Measurements from ENCODE around the gene IL3. TPM values are rescaled to one million over a fixed set of nuclear protein-coding genes. Genes with fewer than 3 reads are reported as not detected.
A peak's percentile ranks its signal among the peaks of the same experiment; 100 is the strongest.

IL3 gene
- total and polyA plus RNA-seq, 2 of the 4 experiments (the other 2 are of a cell fraction) = not detected

GRCh38 chr5:132100672-132101261 is 40.3 kb downstream of the IL3 start:
- H2AFZ ChIP-seq (replicated peaks; ENCODE audit: low read length, poor library complexity) = no peak overlapping the region
- H3K4me1 ChIP-seq (ENCODE audit: control insufficient read depth, insufficient read depth, low read length) = peaks cover 28% of the 10 kb centered on the region
- intact Hi-C loops (cut with micrococcal nuclease) (no loop called here), in situ Hi-C loops (cut with MboI; ENCODE audit: low sequenced_read_pairs) (no loop called here), dilution Hi-C loops (cut with HindIII; ENCODE audit: low sequenced_read_pairs, unreplicated experiment) (no loop called here)
- H2AK5ac ChIP-seq (ENCODE audit: low read depth, low read length) = 0 out of 2 replicates have a peak overlapping the region, but pooled peaks have one; percentile 11
- no peak overlapping the region for H4K5ac ChIP-seq (ENCODE audit: low read depth, low read length)
- no peak overlapping the region for H3K14ac ChIP-seq (replicated peaks; ENCODE audit: low read depth, low read length)
- peaks cover 41% of the 10 kb centered on the region for H3K9me1 ChIP-seq (ENCODE audit: insufficient read depth, low read length)
- no peak overlapping the region for H3K18ac ChIP-seq (ENCODE audit: low read depth, low read length)
- CTCF ChIA-PET = no interaction called here
- H3K4me3 ChIP-seq (ENCODE audit: insufficient read depth, low read depth, low read length) = no peak overlapping the region
- POLR2A ChIA-PET (ENCODE audit: unreplicated experiment) = no interaction called here
- H2BK5ac ChIP-seq (ENCODE audit: low read depth, low read length, poor library complexity, severe bottlenecking) = no peak overlapping the region
- BruUV-seq (replicated peaks) = no TSS peak
- H2BK120ac ChIP-seq (ENCODE audit: low read depth, low read length) = peak overlapping the region; percentile 35; the same call in 1 of the 2 replicates
- H4K8ac ChIP-seq (ENCODE audit: low read depth in 2 of 2, low read length in 2 of 2) = no peak overlapping the region
- no peak overlapping the region for H3K56ac ChIP-seq (ENCODE audit: extremely low read depth, insufficient read depth, low read length)
- H2BK20ac ChIP-seq (ENCODE audit: low read depth, low read length) = peak overlapping the region; percentile 36; the same call in 1 of the 2 replicates
- H3K79me1 ChIP-seq (ENCODE audit: low read depth in 1 of 2, low read length in 2 of 2) = no peaks in the 10 kb centered on the region
- 100% methylated on average over 2 of the region's 8 CpGs; no CpG with 5 or more reads in 1 of the 2 experiments for WGBS, 2 experiments (ENCODE audit: extremely low coverage in 2 of 2, insufficient read length in 1 of 2)
- H3K4ac ChIP-seq (ENCODE audit: low read depth, low read length) = peak overlapping the region; percentile 17
- no peaks in the 10 kb centered on the region for H3K36me3 ChIP-seq (ENCODE audit: control insufficient read depth, insufficient read depth, low read length)
- TF ChIP-seq CHD1 (IDR thresholded peaks at IDR 0.05; ENCODE audit: low read depth, low read length) (no peak), ELK1 (IDR thresholded peaks at IDR 0.05; ENCODE audit: borderline replicate concordance, low read depth, low read length) (no peak), RAD21 (IDR thresholded peaks at IDR 0.05; ENCODE audit: low read length) (no peak), MAZ (IDR thresholded peaks at IDR 0.05; ENCODE audit: borderline replicate concordance, low read depth, low read length) (no peak), POLR2A (IDR thresholded peaks at IDR 0.05; ENCODE audit: low read depth, low read length) (no peak), USF2 (IDR thresholded peaks at IDR 0.05; ENCODE audit: low read depth, low read length) (no peak), MAFK (IDR thresholded peaks at IDR 0.05; ENCODE audit: low read depth, low read length) (no peak), FOS (IDR thresholded peaks at IDR 0.05; ENCODE audit: low read depth, low read length) (no peak), SMC3 (IDR thresholded peaks at IDR 0.05; ENCODE audit: low read depth, low read length) (no peak), CTCF (conservative IDR thresholded peaks at IDR 0.05; ENCODE audit: low read depth, low read length) (no peak), BHLHE40 (IDR thresholded peaks at IDR 0.05; ENCODE audit: low read depth, low read length) (no peak), MXI1 (IDR thresholded peaks at IDR 0.05; ENCODE audit: borderline replicate concordance, low read depth, low read length) (no peak), CEBPB (IDR thresholded peaks at IDR 0.05; ENCODE audit: low read depth, low read length) (no peak), NFE2L2 (IDR thresholded peaks at IDR 0.05; ENCODE audit: low read depth, low read length) (no peak), RFX5 (IDR thresholded peaks at IDR 0.05; ENCODE audit: low read depth, low read length) (no peak)
- H3K9ac ChIP-seq (ENCODE audit: low read depth, low read length) = no peak overlapping the region
- peak overlapping the region; percentile 30; the same call in 1 of the 3 replicates for H2BK15ac ChIP-seq (ENCODE audit: low read depth, low read length)
- ATAC-seq (ENCODE audit: low read depth) = no peak
- no peaks in the 10 kb centered on the region for H3K9me3 ChIP-seq (ENCODE audit: control insufficient read depth, insufficient read depth, low read length)
- no peaks in the 10 kb centered on the region for H3K27me3 ChIP-seq (ENCODE audit: control insufficient read depth, insufficient read depth, low read length)
- H3K27ac ChIP-seq (ENCODE audit: insufficient read depth, low read length) = no peak overlapping the region
- no peak overlapping the region for H3K4me2 ChIP-seq (ENCODE audit: low read depth, low read length)
- H4K91ac ChIP-seq (ENCODE audit: insufficient read depth, low read depth, low read length) = no peak overlapping the region; the same call in 1 of the 2 replicates
- H2AK9ac ChIP-seq (replicated peaks; ENCODE audit: low read depth, low read length, poor library complexity) = no peak overlapping the region
- no peak overlapping the region for H3K23ac ChIP-seq (ENCODE audit: low read depth, low read length)
- H4K20me1 ChIP-seq (ENCODE audit: insufficient read depth, low read length) = no peaks in the 10 kb centered on the region
- DNase-seq = no peak
